IMR-90 (cell line): ENCODE measurements around the gene GPR35. TPM values are rescaled to one million over a fixed set of nuclear protein-coding genes. Genes with fewer than 3 reads are reported as not detected.

Experiments
- ATAC-seq: fragments of 200-7000 bp; cut with Tn5 transposase; 2 replicates; pipeline ENCODE4 v1.9.1; 2020; ENCODE audit warnings: low read depth, mild to moderate bottlenecking, moderate library complexity
- BruUV-seq: library from RNA; stranded (reverse); fragments of 400-500 nt; replicated peaks from 2 replicates; lab custom pipeline; 2021; lab: Mats Ljungman, UMichigan
- CTCF ChIA-PET: fragments of 300-600 bp; formaldehyde crosslinking; extraction: SDS; loops from one replicate; lab custom pipeline; 2021; ENCODE audit warnings: antibody characterized with exemption; lab: Yijun Ruan, JAX
- POLR2A ChIA-PET: fragments of 300-600 bp; sonication (Branson Sonifier 250); formaldehyde crosslinking; loops from one replicate; lab custom pipeline; 2022; ENCODE audit warnings: antibody characterized with exemption; ENCODE audit not compliant: unreplicated experiment; lab: Charles Lee
- DNase-seq: peaks from one replicate; pipeline ENCODE4 v3.0.0; 2013
- H2AFZ ChIP-seq: replicated peaks from 2 replicates; pipeline ENCODE3; 2013; ENCODE audit warnings: low read length, mild to moderate bottlenecking; ENCODE audit not compliant: poor library complexity
- H2AK5ac ChIP-seq: 2 replicates; pipeline ENCODE4 v1.6.1; 2013; ENCODE audit warnings: low read depth, low read length, inconsistent platforms
- H2AK9ac ChIP-seq: replicated peaks from 2 replicates; pipeline ENCODE3; 2013; ENCODE audit warnings: mild to moderate bottlenecking, low read depth, low read length, moderate library complexity; ENCODE audit not compliant: poor library complexity
- H2BK120ac ChIP-seq: 2 replicates; pipeline ENCODE4 v1.6.1; 2013; ENCODE audit warnings: low read depth, low read length, inconsistent platforms
- H2BK15ac ChIP-seq: 3 replicates; pipeline ENCODE4 v1.6.1; 2013; ENCODE audit warnings: low read depth, low read length, inconsistent platforms
- H2BK20ac ChIP-seq: 2 replicates; pipeline ENCODE4 v1.6.1; 2013; ENCODE audit warnings: low read depth, mild to moderate bottlenecking, inconsistent platforms, low read length, moderate library complexity
- H2BK5ac ChIP-seq: 2 replicates; pipeline ENCODE4 v1.6.1; 2013; ENCODE audit warnings: mild to moderate bottlenecking, low read depth, low read length, inconsistent platforms; ENCODE audit not compliant: poor library complexity, severe bottlenecking
- H3K14ac ChIP-seq: replicated peaks from 2 replicates; pipeline ENCODE4 v1.6.1; 2013; ENCODE audit warnings: low read depth, low read length, inconsistent platforms
- H3K18ac ChIP-seq: 2 replicates; pipeline ENCODE4 v1.6.1; 2013; ENCODE audit warnings: low read depth, low read length, control low read depth
- H3K23ac ChIP-seq: 2 replicates; pipeline ENCODE4 v1.6.1; 2013; ENCODE audit warnings: low read depth, low read length, inconsistent platforms
- H3K27ac ChIP-seq: 2 replicates; pipeline ENCODE4 v1.5.1; 2013; ENCODE audit warnings: mild to moderate bottlenecking, control low read depth, low read length; ENCODE audit not compliant: insufficient read depth
- H3K27me3 ChIP-seq: 2 replicates; pipeline ENCODE4 v1.6.1; 2013; ENCODE audit warnings: low read length; ENCODE audit not compliant: control insufficient read depth, insufficient read depth
- H3K36me3 ChIP-seq: 2 replicates; pipeline ENCODE4 v1.6.1; 2013; ENCODE audit warnings: low read length, mixed read lengths; ENCODE audit not compliant: control insufficient read depth, insufficient read depth
- H3K4ac ChIP-seq: 2 replicates; pipeline ENCODE4 v1.6.1; 2013; ENCODE audit warnings: low read depth, low read length, inconsistent platforms
- H3K4me1 ChIP-seq: 2 replicates; pipeline ENCODE4 v1.6.1; 2013; ENCODE audit warnings: low read length, mixed read lengths; ENCODE audit not compliant: control insufficient read depth, insufficient read depth
- H3K4me2 ChIP-seq: 2 replicates; pipeline ENCODE4 v1.6.1; 2013; ENCODE audit warnings: low read depth, mild to moderate bottlenecking, control low read depth, low read length, moderate library complexity
- H3K4me3 ChIP-seq: 2 replicates; pipeline ENCODE4 v1.5.1; 2013; ENCODE audit warnings: low read depth, mild to moderate bottlenecking, control low read depth, low read length, moderate library complexity; ENCODE audit not compliant: insufficient read depth
- H3K56ac ChIP-seq: 2 replicates; pipeline ENCODE4 v1.6.1; 2013; ENCODE audit warnings: low read length, inconsistent platforms; ENCODE audit not compliant: insufficient read depth; ENCODE audit errors: extremely low read depth
- H3K79me1 ChIP-seq, 2 experiments: 2 replicates each; pipeline ENCODE4 v1.6.1; 2013; ENCODE audit warnings: low read length in 2 of 2, inconsistent platforms in 1 of 2, low read depth in 1 of 2
- H3K9ac ChIP-seq: 2 replicates; pipeline ENCODE4 v1.6.1; 2013; ENCODE audit warnings: low read depth, low read length, control low read depth
- H3K9me1 ChIP-seq: 2 replicates; pipeline ENCODE4 v1.6.1; 2013; ENCODE audit warnings: low read length, inconsistent platforms; ENCODE audit not compliant: insufficient read depth
- H3K9me3 ChIP-seq: 2 replicates; pipeline ENCODE4 v1.6.1; 2013; ENCODE audit warnings: low read length; ENCODE audit not compliant: control insufficient read depth, insufficient read depth
- H4K20me1 ChIP-seq: 2 replicates; pipeline ENCODE4 v1.6.1; 2013; ENCODE audit warnings: low read length, inconsistent platforms; ENCODE audit not compliant: insufficient read depth
- H4K5ac ChIP-seq: 2 replicates; pipeline ENCODE4 v1.6.1; 2013; ENCODE audit warnings: mild to moderate bottlenecking, low read depth, low read length, control low read depth
- H4K8ac ChIP-seq, 2 experiments: 2 replicates each; pipeline ENCODE4 v1.6.1; 2013; ENCODE audit warnings: low read depth in 2 of 2, low read length in 2 of 2, control low read depth in 1 of 2, inconsistent platforms in 1 of 2
- H4K91ac ChIP-seq: 2 replicates; pipeline ENCODE4 v1.6.1; 2013; ENCODE audit warnings: low read depth, low read length, inconsistent platforms; ENCODE audit not compliant: insufficient read depth
- BHLHE40 ChIP-seq: fragments of 150-350 bp; IDR thresholded peaks from 2 replicates; pipeline ENCODE4 v1.6.1; 2016; ENCODE audit warnings: mild to moderate bottlenecking, low read depth, low read length
- CHD1 ChIP-seq: IDR thresholded peaks from 2 replicates; pipeline ENCODE4 v1.6.1; 2012; ENCODE audit warnings: low read depth, low read length, improper control_type of control experiment
- CTCF ChIP-seq: conservative IDR thresholded peaks from 2 replicates; pipeline ENCODE4 v1.5.1; 2012; ENCODE audit warnings: mild to moderate bottlenecking, low read depth, low read length, improper control_type of control experiment
- ELK1 ChIP-seq: fragments of 150-350 bp; IDR thresholded peaks from 2 replicates; pipeline ENCODE4 v1.6.1; 2016; ENCODE audit warnings: low read depth, mild to moderate bottlenecking, low read length, moderate library complexity, borderline replicate concordance
- FOS ChIP-seq: fragments of 150-350 bp; IDR thresholded peaks from 2 replicates; pipeline ENCODE4 v1.6.1; 2016; ENCODE audit warnings: low read depth, low read length
- MAFK ChIP-seq: IDR thresholded peaks from 2 replicates; pipeline ENCODE4 v1.6.1; 2012; ENCODE audit warnings: low read depth, low read length, improper control_type of control experiment
- POLR2A ChIP-seq: IDR thresholded peaks from 2 replicates; pipeline ENCODE4 v1.6.1; 2012; ENCODE audit warnings: mild to moderate bottlenecking, low read depth, low read length
- RCOR1 ChIP-seq: IDR thresholded peaks from 2 replicates; pipeline ENCODE4 v1.6.1; 2012; ENCODE audit warnings: mild to moderate bottlenecking, low read length, improper control_type of control experiment; ENCODE audit not compliant: insufficient replicate concordance
- WGBS, 2 experiments: methylation state at CpG; one replicate each; pipeline versions ENCODE4 v1.1.5 to v1.1.7; 2013; ENCODE audit warnings: missing lambda C conversion rate in 2 of 2; ENCODE audit not compliant: insufficient read length in 1 of 2; ENCODE audit errors: extremely low coverage in 2 of 2; 5-methylcytosine and 5-hydroxymethylcytosine counted together
- dilution Hi-C: fragments of 300-500 bp; cut with HindIII; formaldehyde crosslinking; loops from one replicate; pipeline ENCODE4 v1.14.3; 2018; ENCODE audit warnings: low sequenced_read_pairs; ENCODE audit not compliant: unreplicated experiment
- in situ Hi-C: fragments of 300-500 bp; cut with MboI; formaldehyde crosslinking; loops from 3 replicates; pipeline ENCODE4 v1.14.3; 2019; ENCODE audit warnings: low sequenced_read_pairs, inconsistent platforms, mixed read lengths
- intact Hi-C: fragments of 100-400 bp; cut with micrococcal nuclease; formaldehyde crosslinking; loops from 2 replicates; pipeline ENCODE4 v1.10.0; 2022
- polyA plus RNA-seq, 3 experiments: library from polyadenylated mRNA; depleted of rRNA; stranded (reverse); fragments of >200 nt; gene quantifications; 2 replicates each; pipeline ENCODE4 v1.2.3, GENCODE V29; 2012; ENCODE audit warnings: low replicate concordance in 1 of 3
- total RNA-seq: library from RNA; depleted of rRNA; stranded (reverse); fragments of >200 nt; gene quantifications from 2 replicates; pipeline ENCODE4 v1.2.3, GENCODE V29; 2012

Gene GPR35
- total and polyA plus RNA-seq, 2 of the 4 experiments (the other 2 are of a cell fraction), result 0.31 TPM; not detected in 1

GRCh38 chr2:240639566-240639965 lies 14.3 kb downstream of the GPR35 start:
- Histone ChIP-seq H3K9ac (no peak overlapping the region), H3K27ac (no peak overlapping the region), H3K4me3 (no peak overlapping the region), H3K9me1 (no peaks in the 10 kb centered on the region), H2BK15ac (no peak overlapping the region), H2AFZ (no peak overlapping the region), H3K4me1 (no peaks in the 10 kb centered on the region), H3K18ac (no peak overlapping the region), H3K23ac (no peak overlapping the region), H3K9me3 (no peaks in the 10 kb centered on the region; the same call in 1 of the 2 replicates), H2AK9ac (no peak overlapping the region), H3K27me3 (peaks cover 26% of the 10 kb centered on the region), H3K56ac (no peak overlapping the region), H4K20me1 (no peaks in the 10 kb centered on the region), H3K4ac (no peak overlapping the region), H2BK5ac (no peak overlapping the region), H2BK20ac (no peak overlapping the region), H4K8ac (no peak overlapping the region), H3K79me1 (no peaks in the 10 kb centered on the region), H4K5ac (no peak overlapping the region), H3K4me2 (no peak overlapping the region), H2BK120ac (no peak overlapping the region), H3K36me3 (no peaks in the 10 kb centered on the region), H4K91ac (no peak overlapping the region), H2AK5ac (no peak overlapping the region), H3K14ac (no peak overlapping the region)
- no peak for DNase-seq
- in situ Hi-C loops, result no loop called here
- BruUV-seq, result no TSS peak
- no peak for ATAC-seq
- 83% methylated on average over 16 of the region's 18 CpGs; no CpG with 5 or more reads in 1 of the 2 experiments for WGBS, 2 experiments
- no peak for TF ChIP-seq RCOR1
- TF ChIP-seq CHD1, result no peak
- TF ChIP-seq ELK1, result no peak
- TF ChIP-seq MAFK, result no peak
- TF ChIP-seq BHLHE40, result no peak
- TF ChIP-seq CTCF, result no peak
- no peak for TF ChIP-seq FOS
- no peak for TF ChIP-seq POLR2A
- ChIA-PET POLR2A (no interaction called here), CTCF (no interaction called here)
- dilution Hi-C loops, result no loop called here
- intact Hi-C loops, result no loop called here
